Measurements from ENCODE around the gene HEPACAM2. TPM values are rescaled to one million over a fixed set of nuclear protein-coding genes. Genes with fewer than 3 reads are reported as not detected.

Gene HEPACAM2
- polyA plus RNA-seq, 1 of the 3 experiments (the other 2 are of a cell fraction): not detected

GRCh38 chr7:93148727-93149126 lies 77.5 kb downstream of the HEPACAM2 start:
- ChIA-PET POLR2A (no interaction called here), CTCF (no interaction called here)
- H3K27ac ChIP-seq (ENCODE audit: low read depth in 2 of 2, low read length in 1 of 2): peak overlapping the region in 1 of 2 experiments; percentile 54; a peak in 2 of 4 replicates
- H3K9ac ChIP-seq: peak overlapping the region; percentile 62; the same call in 1 of the 2 replicates
- no peaks in the 10 kb centered on the region for H3K27me3 ChIP-seq (ENCODE audit: insufficient read depth)
- TF ChIP-seq MAX (IDR thresholded peaks at IDR 0.05; ENCODE audit: low read depth) (no peak), TAF1 (IDR thresholded peaks at IDR 0.05; ENCODE audit: borderline replicate concordance, low read depth, low read length) (no peak), ZBTB33 (IDR thresholded peaks at IDR 0.05; ENCODE audit: borderline replicate concordance, low read depth) (no peak), EP300 (IDR thresholded peaks at IDR 0.05; ENCODE audit: borderline replicate concordance in 1 of 2, low read depth in 1 of 2, low read length in 1 of 2) (no peak), FOXJ3 (CRISPR knock-in tag; IDR thresholded peaks at IDR 0.05) (no peak), YY1 (IDR thresholded peaks at IDR 0.05; ENCODE audit: low read depth) (peak; percentile 42; the same call in 1 of the 2 replicates), RAD21 (IDR thresholded peaks at IDR 0.05; ENCODE audit: low read length) (no peak)
- H3K79me2 ChIP-seq (ENCODE audit: insufficient read depth): no peaks in the 10 kb centered on the region; the same call in 1 of the 2 replicates
- H3K36me3 ChIP-seq (replicated peaks in 1 of 2; ENCODE audit: control insufficient read depth in 1 of 2, insufficient read depth in 2 of 2, low read length in 1 of 2): peaks cover 4 to 10% of the 10 kb centered on the region in 2 experiments
- no peaks in the 10 kb centered on the region for H3K9me2 ChIP-seq
- H3K4me3 ChIP-seq (ENCODE audit: low read depth in 2 of 2, low read length in 1 of 2): peak overlapping the region in 1 of 2 experiments; percentile 61; a peak in 1 of 4 replicates
- peak overlapping the region; percentile 85 for H3K4me2 ChIP-seq
- H3K9me3 ChIP-seq: no peaks in the 10 kb centered on the region
- peak overlapping the region; percentile 95 for H2AFZ ChIP-seq (ENCODE audit: low read depth)
- peaks cover 0 to 9% of the 10 kb centered on the region in 2 experiments; a peak in 3 of 4 replicates for H3K4me1 ChIP-seq (ENCODE audit: control insufficient read depth in 1 of 2, insufficient read depth in 2 of 2, low read depth in 1 of 2, low read length in 1 of 2)
- no peaks in the 10 kb centered on the region for H4K20me1 ChIP-seq (ENCODE audit: insufficient read depth)
- no peak for DNase-seq
- WGBS (ENCODE audit: low lambda C conversion rate): 58% methylated on average over 3 of the region's 3 CpGs
- H3F3A ChIP-seq (replicated peaks; ENCODE audit: insufficient read depth): peaks cover 15% of the 10 kb centered on the region

- no peak for DNase-seq
- H4K20me1 ChIP-seq (ENCODE audit: insufficient read depth): no peaks in the 10 kb centered on the region
- TF ChIP-seq EP300 (IDR thresholded peaks at IDR 0.05; ENCODE audit: borderline replicate concordance in 1 of 2, low read depth in 1 of 2, low read length in 1 of 2) (no peak), RFX5 (IDR thresholded peaks at IDR 0.05; ENCODE audit: low read length) (no peak), CHD2 (IDR thresholded peaks at IDR 0.05; ENCODE audit: low read length, partially characterized antibody) (no peak), JUND (IDR thresholded peaks at IDR 0.05) (no peak), PBX3 (IDR thresholded peaks at IDR 0.05) (no peak), GABPA (IDR thresholded peaks at IDR 0.05; ENCODE audit: low read depth) (no peak), POLR2AphosphoS5 (IDR thresholded peaks at IDR 0.05; ENCODE audit: low read depth, low read length) (no peak), MAX (IDR thresholded peaks at IDR 0.05; ENCODE audit: low read depth) (peak; percentile 27; the same call in 1 of the 2 replicates), RXRA (IDR thresholded peaks at IDR 0.05; ENCODE audit: borderline replicate concordance, low read depth) (no peak)
- H2AFZ ChIP-seq (ENCODE audit: low read depth): peak within 1 kb of the TSS; percentile 95
- no peaks in the 10 kb centered on the region for H3K9me3 ChIP-seq
- peak within 1 kb of the TSS; percentile 85 for H3K4me2 ChIP-seq
- H3K9ac ChIP-seq: peak within 1 kb of the TSS; percentile 62
- peak within 1 kb of the TSS; percentile 51 to 61 for H3K4me3 ChIP-seq (ENCODE audit: low read depth in 2 of 2, low read length in 1 of 2)
- H3K4me1 ChIP-seq (ENCODE audit: control insufficient read depth in 1 of 2, insufficient read depth in 2 of 2, low read depth in 1 of 2, low read length in 1 of 2): peaks cover 0 to 9% of the 10 kb centered on the region in 2 experiments; a peak in 3 of 4 replicates
- peaks cover 15% of the 10 kb centered on the region for H3F3A ChIP-seq (replicated peaks; ENCODE audit: insufficient read depth)
- peaks cover 4 to 12% of the 10 kb centered on the region in 2 experiments for H3K36me3 ChIP-seq (replicated peaks in 1 of 2; ENCODE audit: control insufficient read depth in 1 of 2, insufficient read depth in 2 of 2, low read length in 1 of 2)
- 27% methylated on average over 2 of the region's 2 CpGs for WGBS (ENCODE audit: low lambda C conversion rate)
- ChIA-PET POLR2A (no interaction called here), CTCF (no interaction called here)
- H3K9me2 ChIP-seq: no peaks in the 10 kb centered on the region
- H3K79me2 ChIP-seq (ENCODE audit: insufficient read depth): no peaks in the 10 kb centered on the region; the same call in 1 of the 2 replicates
- peak within 1 kb of the TSS; percentile 54 to 69 for H3K27ac ChIP-seq (ENCODE audit: low read depth in 2 of 2, low read length in 1 of 2)
- H3K27me3 ChIP-seq (ENCODE audit: insufficient read depth): no peaks in the 10 kb centered on the region
Measured at GRCh38 chr7:93148144-93148543, 78.1 kb downstream of the HEPACAM2 start, which contains the start of gene SAMD9L. TSS of gene SAMD9L (minus strand) at chr7:93148385. CDS start at chr7:93135971, 12,414 bp downstream.

Data from SK-N-SH (cell line).